Subcutaneous abdominal adipose tissue (tissue), 5 donors: ENCODE measurements around the gene JAKMIP1.

ENCODE experiments used
- H3K27ac ChIP-seq: one replicate; pipeline ENCODE4 v1.7.0; 2013; ENCODE audit warnings: low read depth, mild to moderate bottlenecking, inconsistent platforms, low read length, moderate library complexity
- H3K27me3 ChIP-seq, 5 donors: one replicate each; pipeline ENCODE4 v1.7.0; 2013; ENCODE audit warnings: low read length in 5 of 5, inconsistent platforms in 1 of 5; ENCODE audit not compliant: control insufficient read depth in 5 of 5, insufficient read depth in 4 of 5
- H3K36me3 ChIP-seq, 5 donors: one replicate each; pipeline ENCODE4 v1.7.0; 2013; ENCODE audit warnings: low read length in 5 of 5; ENCODE audit not compliant: control insufficient read depth in 5 of 5, insufficient read depth in 5 of 5
- H3K4me1 ChIP-seq, 5 donors: one replicate each; pipeline ENCODE4 v1.7.0; 2013; ENCODE audit warnings: low read length in 5 of 5, mild to moderate bottlenecking in 3 of 5, moderate library complexity in 1 of 5; ENCODE audit not compliant: control insufficient read depth in 5 of 5, insufficient read depth in 5 of 5
- H3K4me3 ChIP-seq, 5 donors: one replicate each; pipeline ENCODE4 v1.7.0; 2013; ENCODE audit warnings: low read length in 5 of 5, low read depth in 1 of 5
- H3K9ac ChIP-seq, 5 donors: one replicate each; pipeline ENCODE4 v1.7.0; 2013; ENCODE audit warnings: low read length in 5 of 5, mild to moderate bottlenecking in 4 of 5, moderate library complexity in 3 of 5
- H3K9me3 ChIP-seq, 5 donors: one replicate each; pipeline ENCODE4 v1.7.0; 2013; ENCODE audit warnings: low read length in 5 of 5; ENCODE audit not compliant: control insufficient read depth in 5 of 5
- donor health status: healthy.
- donor health status: healthy.
- donor health status: healthy.
- donor health status: healthy.
- donor health status: healthy.

The JAKMIP1 gene

DNA sequence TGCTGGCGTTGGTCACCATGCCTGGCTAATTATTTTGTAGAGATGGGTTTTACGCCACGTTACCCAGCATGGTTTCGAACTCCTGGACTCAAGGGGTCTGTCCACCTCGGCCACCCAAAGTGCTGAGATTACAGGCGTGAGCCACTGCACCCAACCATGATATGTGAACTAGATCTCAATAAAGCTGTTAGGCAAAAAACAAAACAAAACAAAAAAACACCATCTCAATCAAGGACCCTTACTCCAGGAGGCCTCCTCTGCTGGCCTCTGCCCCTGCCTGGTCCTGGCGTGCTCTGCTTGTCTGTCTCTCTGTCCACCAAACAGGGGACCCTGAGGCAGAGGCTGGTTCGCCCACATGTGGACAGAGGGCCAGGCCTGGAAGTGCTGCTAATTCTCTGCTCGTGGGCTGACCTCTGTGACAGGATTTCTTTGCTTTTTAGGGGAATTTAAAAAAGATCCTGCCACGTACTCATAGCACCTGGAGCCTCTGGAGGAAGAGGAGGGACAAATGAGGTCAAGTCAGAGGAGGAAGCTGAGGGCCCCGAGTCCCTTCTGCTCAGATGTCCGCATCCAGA, 36.6 kb upstream of the JAKMIP1 start:
- no peaks in the 10 kb centered on the region for H3K4me1 ChIP-seq
- no peak overlapping the region for H3K27ac ChIP-seq
- H3K27me3 ChIP-seq: peaks cover 0 to 25% (median 11%) of the 10 kb centered on the region in 5 donors
- H3K9me3 ChIP-seq: no peaks in the 10 kb centered on the region
- H3K9ac ChIP-seq: no peak overlapping the region
- no peak overlapping the region for H3K4me3 ChIP-seq
- H3K36me3 ChIP-seq: no peaks in the 10 kb centered on the region

DNA sequence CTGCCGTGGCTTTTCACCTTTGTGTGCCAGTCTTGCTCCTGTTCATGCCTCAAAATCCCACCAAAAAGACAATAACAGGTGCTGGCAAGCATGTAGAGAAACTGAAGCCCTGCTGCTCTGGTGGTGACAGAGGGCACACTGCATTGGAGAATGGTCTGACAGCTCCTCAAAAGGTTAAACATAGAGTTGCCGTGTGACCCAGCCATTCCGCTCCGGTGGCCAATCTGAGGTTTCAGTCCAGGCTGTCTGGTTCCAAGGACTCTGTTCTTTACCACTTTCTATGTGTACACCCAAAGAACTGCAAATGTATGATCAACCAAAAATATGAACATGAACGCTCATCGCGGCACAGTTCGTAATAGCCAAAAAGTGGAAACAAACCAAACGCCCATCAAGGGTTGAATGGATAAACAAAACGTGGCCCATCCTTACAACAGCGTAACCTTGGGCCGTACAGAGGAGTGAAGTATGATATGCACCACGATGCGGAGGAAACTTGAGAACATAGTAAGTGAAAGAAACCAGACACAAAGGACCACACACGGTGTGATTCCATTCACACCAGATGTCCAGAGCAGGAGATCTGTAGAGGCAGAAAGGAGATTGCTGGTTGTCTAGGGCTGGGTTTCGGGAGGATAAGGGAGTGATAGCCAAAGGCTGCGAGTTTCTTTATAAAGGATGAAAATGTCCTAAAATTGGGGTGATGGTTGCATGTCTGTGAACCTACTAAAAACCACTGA, 35.7 kb upstream of the JAKMIP1 start:
- Histone ChIP-seq H3K4me3 (no peak overlapping the region), H3K27me3 (peaks cover 0 to 25% (median 13%) of the 10 kb centered on the region in 5 donors), H3K9ac (no peak overlapping the region), H3K4me1 (no peaks in the 10 kb centered on the region), H3K27ac (no peak overlapping the region), H3K9me3 (no peaks in the 10 kb centered on the region), H3K36me3 (no peaks in the 10 kb centered on the region)

DNA sequence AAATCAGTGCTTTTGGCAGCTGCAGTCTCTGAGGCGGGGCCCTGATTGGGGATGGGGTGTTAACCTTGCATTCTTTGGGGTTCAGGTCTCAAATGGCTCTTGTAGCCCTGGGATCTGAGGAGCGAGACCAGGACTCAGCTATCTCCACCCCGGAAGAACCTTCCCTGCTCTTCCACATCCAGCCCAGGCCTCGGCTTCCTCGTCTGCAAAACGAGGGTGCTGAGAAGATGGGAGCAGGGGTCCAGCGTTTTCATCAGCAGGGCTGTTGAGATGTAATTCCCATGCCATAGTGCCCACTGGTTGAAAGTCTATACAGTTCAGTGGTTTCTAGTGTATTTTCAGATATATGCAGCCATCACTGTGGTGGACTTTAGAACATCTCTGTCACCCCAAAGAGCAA, 34.7 kb upstream of the JAKMIP1 start:
- Histone ChIP-seq H3K9ac (no peak overlapping the region), H3K4me1 (no peaks in the 10 kb centered on the region), H3K36me3 (no peaks in the 10 kb centered on the region)

DNA sequence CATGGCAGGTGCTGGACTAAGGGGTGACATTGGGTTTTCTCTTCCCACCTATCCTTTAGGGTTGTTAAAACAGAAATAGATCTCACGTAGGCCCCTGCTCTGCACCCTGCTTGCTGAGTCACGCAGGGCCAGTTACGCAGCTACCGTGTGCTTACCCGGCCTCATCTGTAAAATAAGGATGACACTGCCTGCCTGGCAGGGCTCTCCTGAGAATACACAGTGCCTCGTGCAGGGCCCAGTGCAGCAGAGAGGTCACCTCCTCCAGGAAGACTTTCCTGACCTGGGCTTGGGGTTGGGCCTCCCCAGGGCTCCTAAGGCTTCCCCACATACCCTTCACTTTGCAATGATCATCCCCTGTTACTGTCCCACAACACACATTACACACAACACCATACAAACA, 33.6 kb upstream of the JAKMIP1 start:
- no peak overlapping the region for H3K9ac ChIP-seq
- no peaks in the 10 kb centered on the region for H3K36me3 ChIP-seq
- H3K27me3 ChIP-seq: peaks cover 0 to 37% (median 17%) of the 10 kb centered on the region in 5 donors
- H3K9me3 ChIP-seq: no peaks in the 10 kb centered on the region
- no peak overlapping the region for H3K27ac ChIP-seq
- no peaks in the 10 kb centered on the region for H3K4me1 ChIP-seq
- no peak overlapping the region for H3K4me3 ChIP-seq

More for the DNA sequence above, 34.7 kb upstream of the JAKMIP1 start:
- no peak overlapping the region for H3K27ac ChIP-seq
- peaks cover 0 to 30% (median 15%) of the 10 kb centered on the region in 5 donors for H3K27me3 ChIP-seq
- no peak overlapping the region for H3K4me3 ChIP-seq
- no peaks in the 10 kb centered on the region for H3K9me3 ChIP-seq

DNA sequence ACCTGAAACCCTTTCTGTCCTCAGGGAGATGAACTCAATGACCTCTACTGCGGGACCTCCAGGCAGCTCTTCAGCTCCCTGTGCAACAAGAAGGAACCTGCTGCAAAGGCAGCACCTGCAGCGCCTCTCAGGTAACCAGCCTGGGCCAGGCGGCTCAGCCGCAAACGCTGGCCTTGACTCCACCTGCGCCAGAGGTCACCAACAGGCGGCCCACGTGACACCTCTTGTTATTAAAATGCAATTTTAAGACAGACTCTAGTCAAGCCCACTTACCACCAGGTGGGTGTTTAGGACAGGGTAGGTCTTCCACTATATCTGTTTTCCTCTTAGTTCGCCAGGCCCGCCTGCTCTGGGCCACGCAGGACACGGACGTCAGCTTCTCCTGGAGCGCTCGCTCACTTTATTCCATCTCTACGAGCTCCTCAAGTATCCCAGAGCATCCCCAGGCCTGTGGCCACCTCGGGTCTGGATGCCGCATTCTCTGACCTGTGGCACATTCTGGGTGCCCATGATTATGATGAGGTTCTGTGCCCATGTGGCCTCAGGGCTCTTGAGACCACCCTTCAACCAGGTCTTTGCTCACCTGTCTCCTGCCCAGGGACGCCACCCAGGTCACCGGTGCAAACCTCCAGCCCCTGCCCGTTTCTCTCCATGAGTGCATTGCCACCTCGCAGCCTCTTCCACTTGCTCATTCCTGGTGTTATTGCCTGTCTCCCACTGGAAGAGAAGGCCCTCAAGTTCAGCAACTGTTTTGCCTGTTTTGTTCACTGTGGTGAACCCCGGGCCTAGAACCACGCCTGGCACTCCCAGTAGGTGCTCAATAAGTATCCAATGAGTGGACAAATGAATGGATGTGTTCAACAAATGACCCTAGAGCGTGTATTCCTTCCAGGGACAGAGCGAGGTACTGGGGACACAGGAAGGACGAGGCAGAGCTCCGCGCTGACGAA, 32.8 kb upstream of the JAKMIP1 start:
- no peaks in the 10 kb centered on the region for H3K9me3 ChIP-seq
- H3K27me3 ChIP-seq: peaks cover 0 to 37% (median 21%) of the 10 kb centered on the region in 5 donors
- H3K9ac ChIP-seq: no peak overlapping the region
- no peaks in the 10 kb centered on the region for H3K4me1 ChIP-seq
- no peak overlapping the region for H3K4me3 ChIP-seq
- no peaks in the 10 kb centered on the region for H3K36me3 ChIP-seq
- H3K27ac ChIP-seq: no peak overlapping the region

DNA sequence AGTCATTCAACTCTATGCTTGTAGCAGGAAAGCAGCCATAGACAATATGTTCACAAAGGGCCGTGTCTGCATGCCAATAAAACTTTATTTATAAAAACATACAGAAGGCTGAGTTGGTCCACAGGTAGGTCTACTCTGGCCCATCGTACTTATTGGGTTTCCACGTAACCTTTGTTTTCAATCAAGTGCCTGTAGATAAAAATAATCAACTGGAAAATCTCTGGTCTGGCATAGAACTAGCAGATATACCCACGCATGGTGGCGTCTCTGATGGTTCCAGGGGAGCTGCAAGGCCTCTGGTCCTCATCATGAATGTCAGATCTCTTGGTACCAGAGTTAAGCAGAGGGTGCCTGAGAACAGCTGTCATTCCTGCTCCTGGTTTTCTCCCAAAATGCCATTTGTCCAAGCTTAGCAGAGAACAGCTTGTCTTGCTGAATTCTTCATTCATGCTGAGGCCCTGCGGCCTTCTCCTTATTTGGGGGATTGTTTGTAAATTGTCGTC, 31.4 kb upstream of the JAKMIP1 start:
- Histone ChIP-seq H3K4me3 (no peak overlapping the region), H3K27me3 (peaks cover 0 to 37% (median 21%) of the 10 kb centered on the region in 5 donors), H3K9me3 (no peaks in the 10 kb centered on the region)

DNA sequence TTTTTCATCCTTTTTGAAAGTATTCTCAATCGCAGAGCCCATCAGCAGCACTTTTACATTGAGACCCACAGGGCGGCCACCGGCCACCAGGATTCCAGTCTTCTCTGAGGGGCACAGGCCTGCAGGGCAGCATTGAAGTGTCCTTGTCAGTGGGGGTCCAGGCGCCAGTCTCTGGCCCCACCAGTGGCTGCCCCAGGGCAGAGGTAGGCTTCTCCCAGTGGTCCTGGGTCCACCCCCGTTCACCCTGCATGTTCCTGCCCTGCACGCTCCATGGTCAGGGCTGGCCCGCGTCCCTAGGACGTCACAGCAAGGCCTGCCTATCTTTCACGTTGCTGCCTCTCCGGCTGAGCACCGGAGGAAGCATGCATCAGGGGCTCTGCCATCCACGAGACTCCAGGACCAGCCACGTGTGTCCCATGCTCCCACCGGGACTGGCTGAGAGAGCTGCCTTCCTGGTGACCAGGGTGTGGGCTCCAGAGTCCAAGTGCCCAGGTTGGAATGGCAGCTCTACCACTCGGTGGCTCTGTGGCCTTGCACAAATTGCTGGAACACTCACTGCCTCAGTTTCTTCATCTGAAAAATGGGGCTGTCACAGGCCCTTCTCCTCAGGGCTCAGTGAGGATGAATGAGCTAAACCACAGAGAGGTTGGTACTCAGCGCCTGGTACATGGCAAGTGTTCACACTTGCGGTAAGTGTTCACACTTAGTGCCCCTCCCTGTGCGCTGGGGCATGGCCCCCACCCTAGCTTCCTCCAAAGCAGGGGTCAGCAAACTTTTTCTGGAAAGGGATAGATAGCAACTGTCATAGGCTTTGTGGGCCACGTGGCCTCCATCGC, 30.7 kb upstream of the JAKMIP1 start:
- no peak overlapping the region for H3K9ac ChIP-seq

More for the DNA sequence above, 31.4 kb upstream of the JAKMIP1 start:
- Histone ChIP-seq H3K27ac (no peak overlapping the region), H3K4me1 (no peaks in the 10 kb centered on the region), H3K36me3 (no peaks in the 10 kb centered on the region), H3K9ac (no peak overlapping the region)

DNA sequence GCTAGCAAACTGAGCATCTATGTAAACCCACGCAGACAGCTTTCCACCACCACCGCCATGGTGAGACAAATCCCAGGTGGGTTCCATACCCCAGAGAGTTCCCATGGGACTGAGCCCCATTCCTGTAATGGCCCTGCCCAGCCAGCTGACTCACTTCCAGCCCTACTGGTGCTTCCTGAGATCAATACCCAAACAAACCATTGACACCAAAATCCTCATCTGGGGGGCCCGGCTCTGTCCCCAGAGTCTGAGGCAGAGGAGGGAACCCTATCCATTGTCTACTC, 30.1 kb upstream of the JAKMIP1 start:
- Histone ChIP-seq H3K4me1 (no peaks in the 10 kb centered on the region), H3K9ac (no peak overlapping the region), H3K27me3 (peaks cover 2 to 34% (median 27%) of the 10 kb centered on the region in 5 donors), H3K9me3 (no peaks in the 10 kb centered on the region), H3K4me3 (no peak overlapping the region), H3K36me3 (no peaks in the 10 kb centered on the region), H3K27ac (no peak overlapping the region)

More for the DNA sequence above, 30.7 kb upstream of the JAKMIP1 start:
- H3K4me3 ChIP-seq: no peak overlapping the region
- H3K27ac ChIP-seq: no peak overlapping the region
- no peaks in the 10 kb centered on the region for H3K4me1 ChIP-seq
- H3K36me3 ChIP-seq: no peaks in the 10 kb centered on the region
- H3K9me3 ChIP-seq: no peaks in the 10 kb centered on the region
- H3K27me3 ChIP-seq: peaks cover 0 to 36% (median 25%) of the 10 kb centered on the region in 5 donors

DNA sequence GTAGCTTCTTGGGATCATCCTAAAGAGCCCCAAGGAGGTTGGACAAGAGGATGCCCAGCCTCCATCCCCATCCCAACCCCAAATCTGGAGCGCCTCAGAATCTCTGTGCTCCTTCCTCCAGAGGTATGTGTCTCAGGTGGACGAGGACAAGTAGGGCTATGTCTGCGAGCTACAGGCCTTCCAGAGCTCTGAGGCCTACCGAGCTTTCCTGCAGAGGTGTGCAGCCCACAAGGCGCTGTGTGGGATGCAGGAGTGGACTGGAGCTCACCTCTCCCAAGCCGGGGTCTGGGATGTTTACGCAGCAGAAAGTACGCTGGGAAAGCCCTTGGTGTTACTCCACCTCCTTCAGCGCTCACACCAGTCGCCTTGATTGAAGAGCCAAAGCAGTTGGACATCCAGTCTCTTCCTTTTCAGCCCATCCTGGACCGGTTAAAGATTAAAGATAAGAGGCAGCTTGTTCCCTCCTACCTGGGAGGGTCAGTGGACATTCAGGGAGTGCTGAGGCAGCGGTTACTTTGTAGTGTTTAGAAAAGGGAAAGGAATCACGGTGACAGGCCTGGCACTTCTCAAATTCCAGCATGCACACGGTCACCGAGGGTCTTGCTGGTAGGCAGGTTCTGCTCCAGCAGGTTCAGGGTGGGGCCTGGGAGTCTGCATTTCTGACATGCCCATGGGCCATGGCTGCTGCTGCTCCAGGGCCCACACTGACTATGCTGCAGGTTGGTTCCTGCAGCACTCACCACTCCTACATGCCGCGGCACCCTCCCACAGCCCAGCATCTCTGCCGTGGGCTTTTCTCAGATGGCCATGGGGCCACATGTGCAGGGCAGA, 29.5 kb upstream of the JAKMIP1 start:
- H3K4me1 ChIP-seq: no peaks in the 10 kb centered on the region
- H3K36me3 ChIP-seq: no peaks in the 10 kb centered on the region
- peaks cover 4 to 30% (median 24%) of the 10 kb centered on the region in 5 donors for H3K27me3 ChIP-seq
- H3K27ac ChIP-seq: no peak overlapping the region
- H3K9me3 ChIP-seq: no peaks in the 10 kb centered on the region
- H3K9ac ChIP-seq: no peak overlapping the region
- H3K4me3 ChIP-seq: no peak overlapping the region
